Endothelial cell of umbilical vein (primary cell): ENCODE results near the gene HIC1. TPM values are rescaled to one million over a fixed set of nuclear protein-coding genes. Genes with fewer than 3 reads are reported as not detected.

Experiments used
- BruUV-seq: library from RNA; stranded (reverse); fragments of 400-500 nt; replicated peaks from 2 replicates; lab custom pipeline; 2021; lab: Mats Ljungman, UMichigan
- CTCF ChIA-PET: fragments of 300-600, 350-600 bp; sonication (Branson Sonifier 250); formaldehyde crosslinking; loops from one replicate; lab custom pipeline; 2021; ENCODE audit warnings: antibody characterized with exemption, inconsistent platforms; lab: Charles Lee
- POLR2A ChIA-PET: fragments of 300-600, 350-600 bp; sonication (Branson Sonifier 250); formaldehyde crosslinking; loops from one replicate; lab custom pipeline; 2021; ENCODE audit warnings: antibody characterized with exemption, inconsistent platforms; lab: Charles Lee
- DNase-seq: peaks from one replicate; pipeline ENCODE4 v3.0.0-alpha.2; 2011; ENCODE audit warnings: low read depth, low spot score
- FAIRE-seq: peaks from 2 replicates; lab custom pipeline; 2011; peaks lifted over from hg19 to GRCh38; lab: Jason Lieb, UNC
- H2AFZ ChIP-seq: 2 replicates; pipeline ENCODE4 v1.6.0; 2012; ENCODE audit warnings: low read depth, low read length, control low read depth, inconsistent platforms
- H3K27ac ChIP-seq: 2 replicates; pipeline ENCODE4 v1.5.1; 2011; ENCODE audit warnings: low read depth, mild to moderate bottlenecking, control low read depth, low read length, moderate library complexity; ENCODE audit not compliant: insufficient read depth
- H3K27me3 ChIP-seq, 2 experiments: 2 replicates each; pipeline versions ENCODE4 v1.6.0 to v1.6.1; 2011; ENCODE audit warnings: low read length in 2 of 2, mixed read lengths in 1 of 2; ENCODE audit not compliant: control insufficient read depth in 2 of 2, insufficient read depth in 2 of 2
- H3K36me3 ChIP-seq, 2 experiments: 2 replicates in 1 of 2; 3 replicates in 1 of 2; pipeline ENCODE4 v1.5.1; 2011; ENCODE audit warnings: low read length in 2 of 2, mild to moderate bottlenecking in 1 of 2, moderate library complexity in 1 of 2; ENCODE audit not compliant: control insufficient read depth in 2 of 2, insufficient read depth in 2 of 2; ENCODE audit errors: extremely low read depth in 1 of 2
- H3K4me1 ChIP-seq: 3 replicates; pipeline ENCODE4 v1.5.1; 2011; ENCODE audit warnings: mild to moderate bottlenecking, low read length; ENCODE audit not compliant: control insufficient read depth, insufficient read depth; ENCODE audit errors: extremely low read depth
- H3K4me2 ChIP-seq: 2 replicates; pipeline ENCODE4 v1.6.1; 2011; ENCODE audit warnings: low read length, control low read depth, mixed read lengths; ENCODE audit not compliant: insufficient read depth
- H3K4me3 ChIP-seq, 3 experiments: fragments of 200-600 bp in 1 of 3; sonication (generic), shearing (Covaris generic) in 1 of 3; replicated peaks in 1 of 3; 2 replicates each; pipeline ENCODE4 v1.5.1; 2011 to 2016; ENCODE audit warnings: control low read depth in 3 of 3, low read length in 3 of 3, mild to moderate bottlenecking in 2 of 3, inconsistent platforms in 1 of 3, low read depth in 1 of 3, moderate library complexity in 1 of 3; ENCODE audit not compliant: insufficient read depth in 1 of 3
- H3K79me2 ChIP-seq: 2 replicates; pipeline ENCODE4 v1.6.0; 2012; ENCODE audit warnings: low read length, inconsistent platforms; ENCODE audit not compliant: control insufficient read depth, insufficient read depth
- H3K9ac ChIP-seq: replicated peaks from 2 replicates; pipeline ENCODE3; 2011; ENCODE audit warnings: low read length, control low read depth; ENCODE audit not compliant: insufficient read depth; ENCODE audit errors: extremely low read depth
- H3K9me1 ChIP-seq: replicated peaks from 3 replicates; pipeline ENCODE4 v1.6.0; 2011; ENCODE audit warnings: mild to moderate bottlenecking, low read length; ENCODE audit not compliant: control insufficient read depth, insufficient read depth; ENCODE audit errors: extremely low read depth
- H3K9me3 ChIP-seq: replicated peaks from 2 replicates; pipeline ENCODE4 v1.5.1; 2012; ENCODE audit warnings: low read length, inconsistent platforms; ENCODE audit not compliant: control insufficient read depth, insufficient read depth
- H4K20me1 ChIP-seq: replicated peaks from 2 replicates; pipeline ENCODE3; 2011; ENCODE audit warnings: mild to moderate bottlenecking, low read length; ENCODE audit not compliant: control insufficient read depth, insufficient read depth; ENCODE audit errors: extremely low read depth
- CTCF ChIP-seq, 2 donors: IDR thresholded peaks; 1 replicate in 1 of 2; 2 replicates in 1 of 2; pipeline ENCODE4 v1.5.1; 2011; ENCODE audit warnings: low read length in 2 of 2, mild to moderate bottlenecking in 2 of 2, moderate library complexity in 2 of 2, control low read depth in 1 of 2, inconsistent platforms in 1 of 2, low read depth in 1 of 2; ENCODE audit not compliant: insufficient read depth in 1 of 2; ENCODE audit errors: extremely low read depth in 1 of 2
- EZH2 ChIP-seq: IDR thresholded peaks from 2 replicates; pipeline ENCODE4 v1.6.1; 2012; ENCODE audit warnings: borderline replicate concordance, low read depth, mild to moderate bottlenecking, moderate library complexity, low read length, inconsistent platforms; ENCODE audit not compliant: severe bottlenecking
- FOS ChIP-seq: IDR thresholded peaks from 2 replicates; pipeline ENCODE4 v1.6.1; 2011; ENCODE audit warnings: mild to moderate bottlenecking, low read length, moderate library complexity, borderline replicate concordance; ENCODE audit not compliant: insufficient read depth
- MAX ChIP-seq: IDR thresholded peaks from 2 replicates; pipeline ENCODE4 v1.6.1; 2011; ENCODE audit not compliant: insufficient read depth, insufficient read length
- POLR2A ChIP-seq: IDR thresholded peaks from 2 replicates; pipeline ENCODE4 v1.6.1; 2012; ENCODE audit warnings: low read depth, mild to moderate bottlenecking, control low read depth, low read length
- POLR2AphosphoS5 ChIP-seq: IDR thresholded peaks from 2 replicates; pipeline ENCODE4 v1.6.1; 2012; ENCODE audit warnings: low read depth, mild to moderate bottlenecking, control low read depth, low read length, moderate library complexity; ENCODE audit not compliant: insufficient read depth
- dilution Hi-C: fragments of 300-500 bp; cut with MboI; formaldehyde crosslinking; loops from one replicate; pipeline ENCODE4 v1.15.0; 2019; ENCODE audit warnings: low sequenced_read_pairs; ENCODE audit not compliant: extremely low pct_ligation_motif_present
- intact Hi-C: fragments of 100-400 bp; cut with micrococcal nuclease; formaldehyde crosslinking; loops from one replicate; pipeline ENCODE4 v1.10.0; 2022
- polyA plus RNA-seq, 4 experiments: library from polyadenylated mRNA; depleted of rRNA in 3 of 4; stranded (reverse) in 3 of 4; unstranded in 1 of 4; fragments of >200 nt; gene quantifications; 2 replicates each; pipeline versions ENCODE4 v1.2.1 to v1.2.3, GENCODE V29; 2011 to 2012; ENCODE audit warnings: missing spikeins in 1 of 4
- total RNA-seq: library from RNA; stranded (reverse); gene quantifications from 2 replicates; pipeline ENCODE4 v1.2.3, GENCODE V29; 2021

Gene HIC1
- total and polyA plus RNA-seq, 2 donors (not counting 3 experiments of a cell fraction or from before 2014, with no cell fraction given): 18.2 to 35.5 TPM

GRCh38 chr17:2064147-2064489, 9.2 kb downstream of the HIC1 start:
- H3K9ac ChIP-seq: no peak overlapping the region
- no peak overlapping the region for H3K27ac ChIP-seq
- H3K9me1 ChIP-seq: no peaks in the 10 kb centered on the region
- BruUV-seq: no TSS peak
- intact Hi-C loops (no loop called here), dilution Hi-C loops (no loop called here)
- H3K27me3 ChIP-seq: no peaks in the 10 kb centered on the region
- POLR2A ChIA-PET: no interaction called here
- DNase-seq (no peak), FAIRE-seq (no peak)
- peaks cover 0 to 13% of the 10 kb centered on the region in 2 experiments for H3K36me3 ChIP-seq
- peaks cover 8% of the 10 kb centered on the region for H3K79me2 ChIP-seq
- CTCF ChIA-PET: interaction anchor here (0.9 to 17.2 kb wide), 5 partner anchors 9 to 189 kb away, joined by 3 to 455 read pairs (median 5); partner anchors contain the start of gene HIC1
- H3K4me3 ChIP-seq: no peak overlapping the region
- H4K20me1 ChIP-seq: no peaks in the 10 kb centered on the region
- TF ChIP-seq MAX: no peak
- TF ChIP-seq FOS: no peak
- TF ChIP-seq POLR2A: no peak
- TF ChIP-seq CTCF (IDR thresholded peaks at IDR 0.05; ENCODE audit: extremely low read depth in 1 of 2, insufficient read depth in 1 of 2, low read depth in 1 of 2, low read length in 2 of 2): no peak
- no peak for TF ChIP-seq EZH2
- no peak for TF ChIP-seq POLR2AphosphoS5
- H3K9me3 ChIP-seq: no peaks in the 10 kb centered on the region
- H2AFZ ChIP-seq: no peak overlapping the region
- no peak overlapping the region for H3K4me2 ChIP-seq
- peaks cover 49% of the 10 kb centered on the region for H3K4me1 ChIP-seq
